Brain microvascular endothelial cell (primary cell): Measurements from ENCODE around the gene MYO6.
A peak's percentile ranks its signal among the peaks of the same experiment; 100 is the strongest.

Experiments used
- DNase-seq: peaks from one replicate; pipeline ENCODE4 v3.0.0-alpha.2; 2020
- H3K27ac ChIP-seq: fragments of 250-450 bp; sonication (Bioruptor Pico); 2 replicates; pipeline ENCODE4 v1.5.1; 2020; ENCODE audit warnings: mild to moderate bottlenecking, moderate library complexity
- H3K27me3 ChIP-seq: fragments of 250-450 bp; sonication (Bioruptor Pico); replicated peaks from 2 replicates; pipeline ENCODE4 v1.5.1; 2020; ENCODE audit warnings: mild to moderate bottlenecking
- H3K36me3 ChIP-seq: fragments of 250-450 bp; sonication (Bioruptor Pico); replicated peaks from 2 replicates; pipeline ENCODE4 v1.5.1; 2020; ENCODE audit warnings: mild to moderate bottlenecking
- H3K4me3 ChIP-seq: 2 replicates; pipeline ENCODE4 v1.5.1; 2011; ENCODE audit warnings: low read depth, mild to moderate bottlenecking, control low read depth, low read length, moderate library complexity
- CTCF ChIP-seq: IDR thresholded peaks from 2 replicates; pipeline ENCODE4 v1.5.1; 2011; ENCODE audit warnings: low read depth, mild to moderate bottlenecking, moderate library complexity, low read length, control low read depth, inconsistent platforms; ENCODE audit errors: missing control alignments
- in situ Hi-C: cut with HindIII; loops from 2 replicates; pipeline ENCODE4 v1.10.0; 2017; ENCODE audit warnings: low sequenced_read_pairs, low pct_ligation_motif_present

The MYO6 gene

GRCh38 chr6:75906871-75907270 is 157.8 kb downstream of the MYO6 start:
- no peak for DNase-seq
- in situ Hi-C loops = no loop called here
- Histone ChIP-seq H3K27ac (no peak overlapping the region), H3K27me3 (no peaks in the 10 kb centered on the region), H3K36me3 (no peaks in the 10 kb centered on the region), H3K4me3 (no peak overlapping the region)
- TF ChIP-seq CTCF = no peak

GRCh38 chr6:75907444-75907843 is 158.4 kb downstream of the MYO6 start:
- Histone ChIP-seq H3K27me3 (no peaks in the 10 kb centered on the region), H3K4me3 (no peak overlapping the region), H3K36me3 (no peaks in the 10 kb centered on the region), H3K27ac (no peak overlapping the region)
- in situ Hi-C loops = no loop called here
- TF ChIP-seq CTCF = no peak
- DNase-seq = no peak

- TF ChIP-seq CTCF = no peak
- DNase-seq = no peak
- Histone ChIP-seq H3K27me3 (no peaks in the 10 kb centered on the region), H3K27ac (no peak overlapping the region), H3K36me3 (peaks cover 6% of the 10 kb centered on the region), H3K4me3 (no peak overlapping the region)
- in situ Hi-C loops = no loop called here
Observed at GRCh38 chr6:75913040-75913439, 164.0 kb downstream of the MYO6 start.

- no peak overlapping the region for H3K4me3 ChIP-seq
- peak; percentile 42 for DNase-seq
- H3K27ac ChIP-seq = no peak overlapping the region
- no peak for TF ChIP-seq CTCF
- H3K36me3 ChIP-seq = no peaks in the 10 kb centered on the region
- no peaks in the 10 kb centered on the region for H3K27me3 ChIP-seq
- in situ Hi-C loops = no loop called here
Observed at GRCh38 chr6:75922226-75922625, 173.2 kb downstream of the MYO6 start.

GRCh38 chr6:75926293-75927168 is 177.5 kb downstream of the MYO6 start:
- no peak for TF ChIP-seq CTCF
- no peaks in the 10 kb centered on the region for H3K27me3 ChIP-seq
- in situ Hi-C loops = loop anchor here (25.0 kb wide), 1 partner anchor 1536 kb away; the partner anchor contains the start of gene HTR1B

More at GRCh38 chr6:75926293-75927168, 177.5 kb downstream of the MYO6 start:
- no peaks in the 10 kb centered on the region for H3K36me3 ChIP-seq
- no peak overlapping the region for H3K27ac ChIP-seq
- H3K4me3 ChIP-seq = no peak overlapping the region
- DNase-seq = no peak
